ENCODE results near the gene ZNF391. TPM values are rescaled to one million over a fixed set of nuclear protein-coding genes. Genes with fewer than 3 reads are reported as not detected.

The ZNF391 gene
- total RNA-seq, 1 experiment from 2014 or later = 1.1 TPM

DNA sequence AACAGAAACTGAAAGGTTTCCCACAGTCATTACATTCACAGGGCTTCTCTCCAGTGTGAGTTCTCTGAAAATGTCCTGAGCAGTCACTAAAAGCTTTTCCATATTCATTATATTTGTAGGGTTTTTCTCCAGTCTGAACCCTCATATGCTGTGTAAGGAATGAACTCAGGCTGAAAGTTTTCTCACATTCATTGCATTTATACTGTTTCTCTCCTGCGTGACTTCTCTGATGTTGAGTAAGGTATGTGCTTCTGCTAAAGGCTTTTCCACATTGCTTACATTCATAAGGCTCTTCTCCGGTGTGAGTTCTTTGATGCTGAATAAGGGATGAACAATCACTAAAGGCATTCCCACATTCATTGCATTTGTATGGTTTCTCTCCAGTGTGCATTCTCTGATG, 29.8 kb upstream of the ZNF391 start:
- CTCF ChIA-PET = no interaction called here
- peaks cover 19 to 24% of the 10 kb centered on the region in 2 experiments; a peak in 3 of 4 replicates for H3K9me3 ChIP-seq (ENCODE audit: control insufficient read depth in 1 of 2, insufficient read depth in 1 of 2, low read depth in 1 of 2, low read length in 2 of 2)

DNA sequence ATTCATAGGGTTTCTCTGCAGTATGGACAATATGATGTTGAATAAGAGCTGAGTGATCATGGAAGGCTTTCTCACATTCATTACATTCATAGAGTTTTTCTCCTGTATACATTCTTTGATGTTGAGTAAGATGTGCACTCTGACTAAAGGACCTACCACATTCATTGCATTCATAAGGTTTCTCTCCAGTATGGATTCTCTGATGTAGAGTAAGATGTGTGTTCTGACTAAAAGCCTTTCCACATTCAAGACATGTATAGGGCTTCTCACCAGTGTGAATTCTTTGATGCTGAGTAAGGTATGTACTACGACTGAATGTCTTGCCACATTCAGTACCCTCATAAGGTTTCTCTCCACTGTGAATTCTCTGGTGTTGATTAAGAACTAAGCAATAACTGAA, 29.3 kb upstream of the ZNF391 start:
- TF ChIP-seq ZNF274 (IDR thresholded peaks at IDR 0.05; ENCODE audit: low read depth, low read length) (peak; percentile 40), RAD21 (IDR thresholded peaks at IDR 0.05; ENCODE audit: low read depth) (no peak)
- TF ChIP-seq, protein P1, sequence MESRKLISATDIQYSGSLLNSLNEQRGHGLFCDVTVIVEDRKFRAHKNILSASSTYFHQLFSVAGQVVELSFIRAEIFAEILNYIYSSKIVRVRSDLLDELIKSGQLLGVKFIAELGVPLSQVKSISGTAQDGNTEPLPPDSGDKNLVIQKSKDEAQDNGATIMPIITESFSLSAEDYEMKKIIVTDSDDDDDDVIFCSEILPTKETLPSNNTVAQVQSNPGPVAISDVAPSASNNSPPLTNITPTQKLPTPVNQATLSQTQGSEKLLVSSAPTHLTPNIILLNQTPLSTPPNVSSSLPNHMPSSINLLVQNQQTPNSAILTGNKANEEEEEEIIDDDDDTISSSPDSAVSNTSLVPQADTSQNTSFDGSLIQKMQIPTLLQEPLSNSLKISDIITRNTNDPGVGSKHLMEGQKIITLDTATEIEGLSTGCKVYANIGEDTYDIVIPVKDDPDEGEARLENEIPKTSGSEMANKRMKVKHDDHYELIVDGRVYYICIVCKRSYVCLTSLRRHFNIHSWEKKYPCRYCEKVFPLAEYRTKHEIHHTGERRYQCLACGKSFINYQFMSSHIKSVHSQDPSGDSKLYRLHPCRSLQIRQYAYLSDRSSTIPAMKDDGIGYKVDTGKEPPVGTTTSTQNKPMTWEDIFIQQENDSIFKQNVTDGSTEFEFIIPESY (IDR thresholded peaks at IDR 0.05; ENCODE audit: extremely low read depth, insufficient replicate concordance, low read length) = no peak
- TF ChIP-seq, protein P2, sequence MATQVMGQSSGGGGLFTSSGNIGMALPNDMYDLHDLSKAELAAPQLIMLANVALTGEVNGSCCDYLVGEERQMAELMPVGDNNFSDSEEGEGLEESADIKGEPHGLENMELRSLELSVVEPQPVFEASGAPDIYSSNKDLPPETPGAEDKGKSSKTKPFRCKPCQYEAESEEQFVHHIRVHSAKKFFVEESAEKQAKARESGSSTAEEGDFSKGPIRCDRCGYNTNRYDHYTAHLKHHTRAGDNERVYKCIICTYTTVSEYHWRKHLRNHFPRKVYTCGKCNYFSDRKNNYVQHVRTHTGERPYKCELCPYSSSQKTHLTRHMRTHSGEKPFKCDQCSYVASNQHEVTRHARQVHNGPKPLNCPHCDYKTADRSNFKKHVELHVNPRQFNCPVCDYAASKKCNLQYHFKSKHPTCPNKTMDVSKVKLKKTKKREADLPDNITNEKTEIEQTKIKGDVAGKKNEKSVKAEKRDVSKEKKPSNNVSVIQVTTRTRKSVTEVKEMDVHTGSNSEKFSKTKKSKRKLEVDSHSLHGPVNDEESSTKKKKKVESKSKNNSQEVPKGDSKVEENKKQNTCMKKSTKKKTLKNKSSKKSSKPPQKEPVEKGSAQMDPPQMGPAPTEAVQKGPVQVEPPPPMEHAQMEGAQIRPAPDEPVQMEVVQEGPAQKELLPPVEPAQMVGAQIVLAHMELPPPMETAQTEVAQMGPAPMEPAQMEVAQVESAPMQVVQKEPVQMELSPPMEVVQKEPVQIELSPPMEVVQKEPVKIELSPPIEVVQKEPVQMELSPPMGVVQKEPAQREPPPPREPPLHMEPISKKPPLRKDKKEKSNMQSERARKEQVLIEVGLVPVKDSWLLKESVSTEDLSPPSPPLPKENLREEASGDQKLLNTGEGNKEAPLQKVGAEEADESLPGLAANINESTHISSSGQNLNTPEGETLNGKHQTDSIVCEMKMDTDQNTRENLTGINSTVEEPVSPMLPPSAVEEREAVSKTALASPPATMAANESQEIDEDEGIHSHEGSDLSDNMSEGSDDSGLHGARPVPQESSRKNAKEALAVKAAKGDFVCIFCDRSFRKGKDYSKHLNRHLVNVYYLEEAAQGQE (IDR thresholded peaks at IDR 0.05; ENCODE audit: low read depth) = no peak
- H3K4me3 ChIP-seq (replicated peaks in 1 of 2; ENCODE audit: low read depth in 1 of 2, low read length in 2 of 2) = no peak overlapping the region
- H3K36me3 ChIP-seq (ENCODE audit: control insufficient read depth in 1 of 2, insufficient read depth in 2 of 2, low read length in 2 of 2) = peaks cover 0 to 6% of the 10 kb centered on the region in 2 experiments; a peak in 1 of 4 replicates
- peaks cover 19 to 24% of the 10 kb centered on the region in 2 experiments; a peak in 3 of 4 replicates for H3K9me3 ChIP-seq (ENCODE audit: control insufficient read depth in 1 of 2, insufficient read depth in 1 of 2, low read depth in 1 of 2, low read length in 2 of 2)
- POLR2A ChIA-PET = no interaction called here
- RAD21 ChIA-PET (ENCODE audit: low non-redundant PET in 1 of 2, low total read pairs in 2 of 2, uncharacterized antibody in 2 of 2, unreplicated experiment in 2 of 2) = no interaction called here
- H4K20me1 ChIP-seq (ENCODE audit: insufficient read depth) = no peaks in the 10 kb centered on the region
- H3K27me3 ChIP-seq (ENCODE audit: insufficient read depth, low read length) = no peaks in the 10 kb centered on the region
- no peak overlapping the region for H3K9ac ChIP-seq (ENCODE audit: low read length)
- H3K4me1 ChIP-seq (ENCODE audit: control insufficient read depth in 1 of 2, insufficient read depth in 2 of 2, low read length in 2 of 2) = no peaks in the 10 kb centered on the region
- ATAC-seq (no peak), DNase-seq (ENCODE audit: low read depth, low spot score) (no peak)
- no peak overlapping the region for H3K4me2 ChIP-seq (ENCODE audit: low read length)
- H3K79me2 ChIP-seq (ENCODE audit: insufficient read depth, low read length) = no peaks in the 10 kb centered on the region
- H3K9me2 ChIP-seq (ENCODE audit: insufficient read depth) = no peaks in the 10 kb centered on the region
- BruUV-seq (replicated peaks) = no TSS peak
- no peak overlapping the region for H3K27ac ChIP-seq (ENCODE audit: low read depth, low read length)
- no peak overlapping the region for H2AFZ ChIP-seq (ENCODE audit: low read depth, low read length, poor library complexity, severe bottlenecking)
- CTCF ChIA-PET = no interaction called here
- intact Hi-C loops (cut with micrococcal nuclease) = loop anchor here (5.0 kb wide), 1 partner anchor 83 kb away; no protein-coding TSS in a partner anchor

More for the DNA sequence above, 29.8 kb upstream of the ZNF391 start:
- H3K9me2 ChIP-seq (ENCODE audit: insufficient read depth) = no peaks in the 10 kb centered on the region
- no peaks in the 10 kb centered on the region for H3K4me1 ChIP-seq (ENCODE audit: control insufficient read depth in 1 of 2, insufficient read depth in 2 of 2, low read length in 2 of 2)
- ATAC-seq = no peak
- no peak for TF ChIP-seq POLR2AphosphoS5 (IDR thresholded peaks at IDR 0.05; ENCODE audit: low read depth, low read length)
- TF ChIP-seq ZNF274 (IDR thresholded peaks at IDR 0.05; ENCODE audit: low read depth, low read length) = peak; percentile 86
- H3K9ac ChIP-seq (ENCODE audit: low read length) = no peak overlapping the region
- ChIA-PET POLR2A (no interaction called here), RAD21 (ENCODE audit: low non-redundant PET in 1 of 2, low total read pairs in 2 of 2, uncharacterized antibody in 2 of 2, unreplicated experiment in 2 of 2) (no interaction called here)
- no peak overlapping the region for H3K4me2 ChIP-seq (ENCODE audit: low read length)
- no peaks in the 10 kb centered on the region for H3K79me2 ChIP-seq (ENCODE audit: insufficient read depth, low read length)
- H3K27ac ChIP-seq (ENCODE audit: low read depth, low read length) = no peak overlapping the region
- no peak overlapping the region for H2AFZ ChIP-seq (ENCODE audit: low read depth, low read length, poor library complexity, severe bottlenecking)
- no TSS peak for BruUV-seq (replicated peaks)
- H3K36me3 ChIP-seq (ENCODE audit: control insufficient read depth in 1 of 2, insufficient read depth in 2 of 2, low read length in 2 of 2) = peaks cover 0 to 6% of the 10 kb centered on the region in 2 experiments; a peak in 1 of 4 replicates
- H3K4me3 ChIP-seq (replicated peaks in 1 of 2; ENCODE audit: low read depth in 1 of 2, low read length in 2 of 2) = no peak overlapping the region
- no peaks in the 10 kb centered on the region for H3K27me3 ChIP-seq (ENCODE audit: insufficient read depth, low read length)
- intact Hi-C loops (cut with micrococcal nuclease) = loop anchor here (5.0 kb wide), 1 partner anchor 84 kb away; no protein-coding TSS in a partner anchor
- DNase-seq (ENCODE audit: low read depth, low spot score) = no peak
- H4K20me1 ChIP-seq (ENCODE audit: insufficient read depth) = no peaks in the 10 kb centered on the region
